Stimulated activated CD8-positive, alpha-beta memory T cell treated with anti-CD3 and anti-CD28 coated beads, Interleukin-4, amount 100 ng/mL, for 24 hours (primary cell): ENCODE results near the gene CATSPER4.
"Not testable (repeated sequence)": the region's sequence is repeated elsewhere in the genome, so short reads cannot be mapped to it uniquely, and the experiment has no call there.

Source experiments
- DNase-seq: peaks from one replicate; pipeline ENCODE4 v3.0.0-alpha.2; 2020; ENCODE audit warnings: low read depth

Gene CATSPER4

DNA sequence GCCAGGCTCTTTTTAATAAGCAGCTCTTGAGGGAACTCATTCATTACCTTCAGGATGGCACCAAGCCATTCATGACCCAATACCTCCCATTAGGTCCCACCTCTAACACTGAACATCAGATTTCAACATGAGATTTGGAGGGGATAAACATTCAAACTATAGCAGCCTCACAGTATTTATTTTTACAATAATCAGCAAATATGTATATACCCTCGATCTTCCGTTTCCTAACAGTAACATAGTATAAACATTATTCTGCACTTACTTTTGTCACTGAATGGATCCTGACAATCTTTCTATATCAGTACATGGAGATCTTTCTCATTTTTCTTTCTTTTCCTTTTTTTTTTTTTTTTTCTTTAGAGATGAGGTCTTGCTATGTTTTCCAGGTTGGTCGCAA lies 5.4 kb downstream of the CATSPER4 start:
- DNase-seq = no peak

GRCh38 chr1:26197301-26197700 lies 6.9 kb downstream of the CATSPER4 start:
- no peak for DNase-seq

GRCh38 chr1:26197813-26198212 lies 7.4 kb downstream of the CATSPER4 start:
- no peak for DNase-seq

DNA sequence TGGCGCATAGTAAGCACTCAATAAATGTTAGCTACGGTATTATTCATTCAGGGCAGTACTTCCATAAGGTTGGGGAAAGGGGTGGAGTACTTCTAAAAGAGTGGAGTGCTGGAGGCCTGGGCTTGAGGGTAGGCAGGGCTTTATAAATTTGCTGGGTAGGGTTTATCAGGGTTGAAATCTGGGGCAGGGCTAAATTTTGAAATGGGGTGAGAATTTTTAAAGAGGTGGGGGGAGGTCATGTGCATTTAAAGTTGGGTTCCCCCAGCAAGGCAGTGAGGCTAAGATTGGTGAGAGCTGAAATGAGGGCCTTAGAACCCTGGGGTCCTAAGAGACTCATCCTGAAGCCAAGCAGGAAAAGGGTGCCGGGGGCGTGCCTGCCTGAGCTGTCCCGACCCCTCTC lies 10.0 kb downstream of the CATSPER4 start:
- DNase-seq = no peak

GRCh38 chr1:26203642-26204318 lies 13.4 kb downstream of the CATSPER4 start:
- no peak for DNase-seq

DNA sequence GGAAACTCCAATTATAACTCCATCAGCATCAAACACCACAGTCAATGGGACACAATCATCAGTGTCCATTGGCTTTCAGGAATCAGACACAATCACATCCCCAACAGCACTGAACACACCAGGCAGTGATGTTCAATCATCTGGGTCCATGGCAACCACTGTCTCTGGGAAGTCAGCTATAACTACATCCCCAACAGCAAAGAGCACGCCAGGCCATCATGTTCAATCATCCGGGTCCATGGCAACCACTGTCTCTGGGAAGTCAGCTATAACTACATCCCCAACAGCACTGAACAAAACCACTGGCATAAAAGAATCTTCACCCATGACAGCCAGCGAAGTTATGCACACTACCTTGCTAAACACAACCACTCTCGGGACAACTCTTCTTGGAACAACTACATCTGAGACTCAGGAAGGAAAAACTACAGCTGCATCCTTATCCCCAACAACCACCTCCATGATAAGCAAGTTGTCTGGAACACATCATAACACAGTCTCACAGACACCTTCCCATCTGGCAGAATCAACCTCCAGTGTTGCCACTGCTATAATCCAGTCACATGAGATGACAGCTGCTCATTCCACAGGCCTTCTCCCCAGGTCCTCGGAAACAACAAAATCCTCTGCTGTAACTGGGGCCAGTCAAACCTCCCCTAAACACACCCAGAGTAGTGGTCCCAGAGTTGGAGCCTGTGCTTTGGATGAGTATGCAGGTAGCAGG lies 19.9 kb downstream of the CATSPER4 start:
- DNase-seq = no peak

DNA sequence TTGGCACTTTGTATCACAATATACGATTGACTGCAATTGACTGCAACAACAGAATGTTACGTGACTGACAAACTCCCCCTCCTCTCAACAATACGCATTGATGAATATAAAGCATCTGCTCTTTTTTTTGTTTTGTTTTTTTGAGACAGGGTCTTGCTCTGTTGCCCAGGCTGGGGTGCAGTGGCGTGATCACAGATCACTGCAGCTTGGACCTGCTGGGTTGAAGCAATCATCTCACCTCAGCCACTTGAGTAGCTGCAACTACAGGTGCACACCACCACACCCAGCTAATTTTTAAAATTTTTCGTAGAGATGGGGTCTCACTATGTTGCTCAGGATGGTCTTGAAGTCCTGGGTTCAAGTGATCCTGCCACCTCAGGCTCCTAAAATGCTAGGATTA lies 22.3 kb downstream of the CATSPER4 start:
- DNase-seq = no peak

DNA sequence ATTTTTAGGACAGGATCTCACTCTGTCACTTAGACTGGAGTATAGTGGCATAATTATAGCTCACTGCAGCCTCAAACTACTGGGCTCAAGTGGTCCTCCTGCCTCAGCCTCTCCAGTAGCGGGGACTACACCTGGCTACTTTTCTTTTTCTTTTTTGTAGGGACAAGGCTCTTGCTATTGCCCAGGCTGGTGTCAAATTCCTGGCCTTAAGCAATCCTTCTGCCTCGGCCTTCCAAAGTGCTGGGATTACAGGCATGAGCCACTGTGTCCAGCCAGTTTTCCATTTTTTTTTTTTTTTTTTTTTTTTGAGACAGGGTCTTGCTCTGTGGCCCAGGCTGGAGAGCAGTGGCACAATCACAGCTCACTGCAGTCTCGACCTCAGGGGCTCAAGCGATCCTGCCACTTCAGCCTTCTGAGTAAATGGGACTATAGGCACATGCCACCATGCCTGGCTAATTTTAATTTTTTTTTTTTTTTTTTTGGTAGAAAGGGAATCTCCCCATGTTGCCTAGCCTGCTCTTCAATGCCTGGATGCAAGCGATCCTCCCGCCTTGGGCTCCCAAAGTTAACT lies 23.0 kb downstream of the CATSPER4 start:
- no peak for DNase-seq

GRCh38 chr1:26215246-26215645 lies 24.8 kb downstream of the CATSPER4 start:
- DNase-seq = no peak

DNA sequence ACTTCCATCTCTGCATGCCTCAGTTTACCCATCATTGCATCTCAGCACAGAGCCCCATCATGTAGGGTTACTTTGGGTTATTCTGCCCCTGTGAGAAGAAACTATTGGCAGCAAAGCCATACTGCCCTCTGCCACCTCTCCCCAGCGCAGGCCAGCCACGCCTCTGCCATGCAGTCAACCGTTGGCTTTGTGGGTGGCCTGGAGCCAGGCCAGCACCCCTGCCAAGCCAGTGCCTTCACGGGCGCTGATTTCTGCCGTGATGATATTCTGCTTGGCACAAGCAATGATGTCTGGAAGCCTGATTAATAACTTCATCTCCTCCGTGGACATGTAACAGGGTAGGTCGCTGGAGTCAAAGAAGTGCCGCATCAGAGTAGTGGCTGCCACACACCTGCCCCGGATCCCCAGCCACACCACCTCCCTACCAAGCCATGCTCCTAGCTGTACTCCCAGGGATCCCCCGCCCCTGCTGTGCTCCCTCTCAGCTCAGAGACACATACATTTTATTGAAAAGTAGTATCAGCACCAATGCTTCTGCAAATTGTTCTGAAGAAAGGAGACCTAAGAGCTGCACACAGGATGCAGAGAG lies 28.6 kb downstream of the CATSPER4 start:
- no peak for DNase-seq

GRCh38 chr1:26220199-26220912 lies 30.0 kb downstream of the CATSPER4 start:
- no peak for DNase-seq

GRCh38 chr1:26221094-26221493 lies 30.7 kb downstream of the CATSPER4 start:
- no peak for DNase-seq

DNA sequence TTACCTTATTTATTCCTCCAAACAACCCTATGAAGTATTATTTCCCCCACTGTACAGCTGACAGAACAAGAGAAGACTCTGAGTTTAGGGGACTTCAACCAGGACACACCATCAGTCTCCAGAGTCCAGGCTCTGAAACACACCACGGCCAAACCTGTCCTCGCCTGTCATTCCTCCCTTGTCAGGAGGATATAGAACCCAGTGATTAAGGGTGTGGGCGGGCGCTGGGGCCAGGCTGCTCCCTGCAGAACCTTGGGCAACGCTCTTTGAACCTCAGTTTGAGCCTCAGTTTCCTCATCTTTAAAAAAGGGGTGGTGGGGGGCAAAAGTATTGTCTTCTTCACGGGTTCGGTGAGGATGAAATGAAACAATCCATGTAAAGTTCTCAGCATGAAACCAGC lies 34.2 kb downstream of the CATSPER4 start:
- no peak for DNase-seq

GRCh38 chr1:26225033-26225831 lies 34.8 kb downstream of the CATSPER4 start:
- DNase-seq = peak; percentile 35

DNA sequence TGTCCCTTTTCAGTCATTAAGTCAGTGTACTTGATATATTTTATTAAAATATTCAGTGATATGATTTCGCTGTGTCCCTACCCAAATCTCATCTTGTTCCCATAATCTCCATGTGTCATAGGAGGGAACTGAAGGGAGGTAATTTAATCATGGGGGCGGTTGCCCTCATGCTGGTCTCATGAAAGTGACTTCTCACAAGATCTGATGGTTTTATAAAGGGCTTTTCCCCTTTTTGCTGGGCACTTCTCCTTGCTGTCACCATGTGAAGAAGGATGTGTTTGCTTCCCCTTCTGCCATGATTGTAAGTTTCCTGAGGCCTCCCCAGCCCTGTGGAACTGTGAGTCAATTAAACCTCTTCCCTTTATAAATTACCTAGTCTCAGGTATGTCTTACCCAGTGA lies 40.3 kb downstream of the CATSPER4 start:
- not testable (repeated sequence) for DNase-seq

- peak; percentile 96 for DNase-seq
These were observed 43.7 kb downstream of the CATSPER4 start, which contains the start of gene CEP85 for GRCh38 chr1:26233903-26234643. Gene CEP85, plus strand, starts transcription at chr1:26234200. Its CDS starts 5,584 bp downstream, at chr1:26239784.

DNA sequence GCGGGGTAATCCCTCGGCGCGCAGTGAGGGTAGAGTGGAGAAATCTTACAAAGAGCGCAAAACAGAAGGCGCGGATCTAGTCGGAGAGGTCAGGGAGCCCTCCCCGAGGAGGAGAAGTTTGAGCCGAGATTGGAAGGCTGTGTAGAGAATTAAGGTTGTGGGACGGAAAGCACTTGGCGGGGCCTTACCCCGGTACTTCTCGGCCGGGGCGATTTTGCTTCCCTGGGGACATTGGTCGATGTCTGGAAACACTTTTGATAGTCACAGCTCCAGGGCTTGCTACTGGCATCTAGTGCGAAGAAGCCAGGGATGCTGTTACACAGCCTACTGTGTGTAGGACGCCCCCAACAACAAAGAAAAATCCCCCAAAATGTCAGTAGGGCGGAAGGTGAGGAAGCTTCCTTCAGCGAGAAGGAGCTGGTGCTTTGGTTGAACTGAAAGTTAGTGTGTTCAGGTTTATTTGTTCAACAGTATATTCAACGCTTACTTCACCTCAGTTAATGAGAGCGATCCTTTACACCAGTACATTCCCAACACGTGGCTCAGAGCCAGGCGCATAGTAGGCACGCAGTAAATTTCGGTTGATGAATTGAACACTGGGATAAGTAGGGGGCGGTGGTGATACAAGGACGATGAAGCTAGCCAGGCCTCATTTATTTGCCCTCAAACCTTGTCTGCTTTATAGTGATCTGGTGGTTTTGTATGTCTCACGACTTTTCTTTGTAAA lies 44.4 kb downstream of the CATSPER4 start:
- no peak for DNase-seq

GRCh38 chr1:26237230-26237966 lies 47.0 kb downstream of the CATSPER4 start:
- no peak for DNase-seq

DNA sequence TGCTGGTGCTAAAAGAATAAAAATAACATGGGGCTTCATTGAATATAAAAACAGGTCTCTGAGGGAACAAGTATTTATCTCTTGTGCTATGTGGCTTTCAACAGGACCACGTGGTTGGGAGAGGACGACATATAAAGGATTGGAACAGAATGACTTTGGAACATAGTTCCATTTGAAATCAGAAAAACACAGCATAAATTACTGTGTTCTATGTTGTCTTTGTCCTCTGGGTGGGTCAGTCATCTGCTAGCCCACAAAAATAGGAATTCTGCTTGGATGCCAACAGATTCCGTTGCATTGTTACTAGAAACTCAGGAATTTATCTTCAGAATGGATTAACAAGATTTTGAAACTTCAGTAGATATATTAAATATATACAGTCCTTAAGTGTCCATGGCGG lies 49.5 kb downstream of the CATSPER4 start:
- DNase-seq = no peak
